Peyer's patch (tissue), 4 donors: ENCODE data around the gene VAT1.
A peak's percentile ranks its signal among the peaks of the same experiment; 100 is the strongest.

Experiments
- CTCF ChIP-seq, 6 experiments: fragments of 450-650 bp in 4 of 6; fragments of 200-600 bp in 2 of 6; sonication (generic) in 1 of 6; IDR thresholded peaks; one replicate each; pipeline ENCODE4 v1.5.1; 2017 to 2019; ENCODE audit warnings: antibody characterized with exemption in 6 of 6, mild to moderate bottlenecking in 3 of 6, moderate library complexity in 1 of 6
- POLR2A ChIP-seq, 2 donors: fragments of 450-650 bp; IDR thresholded peaks; one replicate each; pipeline ENCODE4 v1.5.1; 2017; ENCODE audit warnings: antibody characterized with exemption in 2 of 2, mild to moderate bottlenecking in 2 of 2, moderate library complexity in 2 of 2

- TF ChIP-seq POLR2A (IDR thresholded peaks at IDR 0.05) (peak in 1 of 2 donors; percentile 28), CTCF (IDR thresholded peaks at IDR 0.05) (no peak)
Measured at GRCh38 chr17:43020789-43021740, 1.1 kb downstream of the VAT1 start.
